ENCODE results near the gene ZNF524. TPM values are rescaled to one million over a fixed set of nuclear protein-coding genes. Genes with fewer than 3 reads are reported as not detected.
"Not testable (repeated sequence)": the region's sequence is repeated elsewhere in the genome, so short reads cannot be mapped to it uniquely, and the experiment has no call there.

Gene ZNF524
- polyA plus RNA-seq, 1 experiment = 2.6 TPM

- TF ChIP-seq CTCF (IDR thresholded peaks at IDR 0.05; ENCODE audit: low read depth, low read length) = no peak
- no peak overlapping the region for H3K27ac ChIP-seq (ENCODE audit: low read depth, low read length)
- H3K27me3 ChIP-seq (ENCODE audit: control insufficient read depth, insufficient read depth, low read length) = peaks cover 17% of the 10 kb centered on the region
- ChIA-PET CTCF (no interaction called here), POLR2A (no interaction called here)
- no peak for DNase-seq (ENCODE audit: low read depth, low spot score)
- H3K9me3 ChIP-seq (ENCODE audit: control insufficient read depth, insufficient read depth, low read length) = peaks cover 4% of the 10 kb centered on the region; the same call in 1 of the 2 replicates
- no peak overlapping the region for H3K4me3 ChIP-seq (ENCODE audit: low read depth, low read length)
These were observed 36.8 kb upstream of the ZNF524 start for GRCh38 chr19:55563261-55563690.

- no peak overlapping the region for H3K4me3 ChIP-seq (ENCODE audit: low read depth, low read length)
- ChIA-PET POLR2A (no interaction called here), CTCF (interaction anchor here (0.9 kb wide), 1 partner anchor 13 kb away, joined by 5 read pairs; no protein-coding TSS in a partner anchor)
- H3K27me3 ChIP-seq (ENCODE audit: control insufficient read depth, insufficient read depth, low read length) = peaks cover 16% of the 10 kb centered on the region
- TF ChIP-seq CTCF (IDR thresholded peaks at IDR 0.05; ENCODE audit: low read depth, low read length) = no peak
- H3K9me3 ChIP-seq (ENCODE audit: control insufficient read depth, insufficient read depth, low read length) = peaks cover 6% of the 10 kb centered on the region
- H3K27ac ChIP-seq (ENCODE audit: low read depth, low read length) = no peak overlapping the region
- no peak for DNase-seq (ENCODE audit: low read depth, low spot score)
These were observed 33.3 kb upstream of the ZNF524 start for GRCh38 chr19:55566823-55567222.

- H3K4me3 ChIP-seq (ENCODE audit: low read depth, low read length) = no peak overlapping the region
- no peak overlapping the region for H3K27ac ChIP-seq (ENCODE audit: low read depth, low read length)
- ChIA-PET POLR2A (no interaction called here), CTCF (interaction anchor here (0.6 kb wide), 2 partner anchors 98 to 99 kb away, joined by 4 to 5 read pairs; no protein-coding TSS in a partner anchor)
- peaks cover 16% of the 10 kb centered on the region for H3K27me3 ChIP-seq (ENCODE audit: control insufficient read depth, insufficient read depth, low read length)
- peaks cover 6% of the 10 kb centered on the region for H3K9me3 ChIP-seq (ENCODE audit: control insufficient read depth, insufficient read depth, low read length)
- DNase-seq (ENCODE audit: low read depth, low spot score) = no peak
- TF ChIP-seq CTCF (IDR thresholded peaks at IDR 0.05; ENCODE audit: low read depth, low read length) = no peak
These were observed 32.3 kb upstream of the ZNF524 start for GRCh38 chr19:55567708-55568328.

GRCh38 chr19:55569477-55569876 lies 30.6 kb upstream of the ZNF524 start:
- H3K9me3 ChIP-seq (ENCODE audit: control insufficient read depth, insufficient read depth, low read length); POLR2A ChIA-PET; CTCF ChIA-PET; DNase-seq (ENCODE audit: low read depth, low spot score); H3K4me3 ChIP-seq (ENCODE audit: low read depth, low read length); H3K27ac ChIP-seq (ENCODE audit: low read depth, low read length): not testable (repeated sequence)
- peaks cover 13% of the 10 kb centered on the region for H3K27me3 ChIP-seq (ENCODE audit: control insufficient read depth, insufficient read depth, low read length)

GRCh38 chr19:55573929-55574328 lies 26.2 kb upstream of the ZNF524 start:
- ChIA-PET POLR2A (interaction anchor here (0.6 to 1.0 kb wide), 3 partner anchors 11 to 400 kb away, joined by 3 to 5 read pairs (median 4); no protein-coding TSS in a partner anchor), CTCF (interaction anchor here (0.6 to 2.3 kb wide), 2 partner anchors 53 to 70 kb away, joined by 4 to 10 read pairs; no protein-coding TSS in a partner anchor)
- H3K9me3 ChIP-seq (ENCODE audit: control insufficient read depth, insufficient read depth, low read length); DNase-seq (ENCODE audit: low read depth, low spot score); H3K27ac ChIP-seq (ENCODE audit: low read depth, low read length); H3K27me3 ChIP-seq (ENCODE audit: control insufficient read depth, insufficient read depth, low read length); H3K4me3 ChIP-seq (ENCODE audit: low read depth, low read length): not testable (repeated sequence)

GRCh38 chr19:55576746-55577145 lies 23.3 kb upstream of the ZNF524 start:
- no peaks in the 10 kb centered on the region for H3K27me3 ChIP-seq (ENCODE audit: control insufficient read depth, insufficient read depth, low read length)
- H3K27ac ChIP-seq (ENCODE audit: low read depth, low read length) = no peak overlapping the region
- CTCF ChIA-PET = interaction anchor here (1.3 kb wide), 1 partner anchor 56 kb away, joined by 3 read pairs; no protein-coding TSS in a partner anchor
- TF ChIP-seq CTCF (IDR thresholded peaks at IDR 0.05; ENCODE audit: low read depth, low read length) = no peak
- POLR2A ChIA-PET = interaction anchor here (0.6 kb wide), 1 partner anchor 43 kb away, joined by 5 read pairs; no protein-coding TSS in a partner anchor
- H3K4me3 ChIP-seq (ENCODE audit: low read depth, low read length) = no peak overlapping the region
- H3K9me3 ChIP-seq (ENCODE audit: control insufficient read depth, insufficient read depth, low read length) = no peaks in the 10 kb centered on the region; the same call in 1 of the 2 replicates
- DNase-seq (ENCODE audit: low read depth, low spot score) = no peak

Measured in AG04450 (cell line).